HL-60 (cell line): Measurements from ENCODE around the gene TENT4B.

Experiments used
- CTCF ChIP-seq: IDR thresholded peaks from one replicate; pipeline ENCODE4 v1.5.1; 2011; ENCODE audit warnings: low read length, control low read depth, inconsistent platforms; ENCODE audit not compliant: insufficient read depth
- POLR2AphosphoS5 ChIP-seq: IDR thresholded peaks from 2 replicates; pipeline ENCODE4 v1.6.1; 2012; ENCODE audit warnings: low read depth
- REST ChIP-seq: IDR thresholded peaks from 2 replicates; pipeline ENCODE4 v1.6.1; 2012; ENCODE audit warnings: low read depth; ENCODE audit not compliant: insufficient replicate concordance

- TF ChIP-seq CTCF (no peak), POLR2AphosphoS5 (no peak), REST (no peak)
These were observed 54.5 kb downstream of the TENT4B start for GRCh38 chr16:50207652-50208051.
